ENCODE results near the gene GOLGA2.
"Not testable (repeated sequence)": the region's sequence is repeated elsewhere in the genome, so short reads cannot be mapped to it uniquely, and the experiment has no call there.

GOLGA2 gene

DNA sequence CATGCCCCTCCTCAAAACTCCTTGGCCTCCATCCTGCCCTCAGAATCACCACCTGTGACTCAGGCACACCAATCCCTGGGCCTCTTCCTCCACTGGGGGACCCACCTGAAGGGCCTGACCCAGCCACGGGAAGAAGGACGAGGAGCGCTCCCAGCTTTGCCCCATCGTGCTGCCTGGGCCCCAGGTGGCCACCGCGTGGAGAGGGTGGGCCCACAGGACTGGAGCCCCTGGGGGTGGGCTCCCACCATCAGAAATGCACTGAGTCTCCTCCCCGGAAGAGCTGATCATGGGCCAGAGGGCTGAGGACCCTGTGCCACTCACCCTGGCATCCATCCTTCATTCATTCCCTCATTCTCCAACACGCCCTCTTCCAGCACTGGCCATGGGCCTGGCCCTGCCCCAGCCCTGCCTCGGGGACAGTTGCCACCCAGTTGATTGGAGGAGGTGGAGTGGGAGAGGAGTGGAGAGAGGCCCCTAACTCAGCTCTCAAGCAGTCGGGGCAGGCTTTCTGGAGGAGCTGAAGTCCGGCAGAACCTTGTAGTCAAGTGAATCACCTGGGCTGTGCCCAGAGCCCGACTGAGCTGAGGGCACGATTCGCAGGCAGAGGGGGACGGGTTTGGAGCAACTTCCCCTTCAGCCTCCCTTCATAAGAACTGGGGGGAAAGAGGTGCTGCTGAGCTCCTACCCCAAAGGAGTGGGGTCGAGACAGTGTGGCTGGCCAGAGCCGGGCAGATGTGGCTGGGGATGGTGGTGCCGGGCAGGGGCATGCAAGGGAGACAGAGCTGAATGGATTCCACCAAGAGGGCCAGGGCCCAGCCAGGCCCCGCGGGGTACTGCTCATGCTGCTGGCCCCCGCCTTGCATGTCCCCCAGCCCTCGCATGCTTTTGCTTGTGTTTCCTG is 43.0 kb downstream of the GOLGA2 start:
- TF ChIP-seq ZNF70 (CRISPR knock-in tag; IDR thresholded peaks at IDR 0.05) (no peak), BACH2 (CRISPR knock-in tag; IDR thresholded peaks at IDR 0.05; ENCODE audit: borderline replicate concordance) (no peak), SNAI2 (CRISPR knock-in tag; IDR thresholded peaks at IDR 0.05) (no peak), TCF4 (CRISPR knock-in tag; IDR thresholded peaks at IDR 0.05; ENCODE audit: borderline replicate concordance) (no peak), OSR1 (CRISPR knock-in tag; IDR thresholded peaks at IDR 0.05) (no peak), ZFP30 (CRISPR knock-in tag; IDR thresholded peaks at IDR 0.05) (no peak), RARB (CRISPR knock-in tag; IDR thresholded peaks at IDR 0.05) (no peak), ZNF565 (CRISPR knock-in tag; conservative IDR thresholded peaks at IDR 0.05; ENCODE audit: low read depth) (no peak), GLIS3 (CRISPR knock-in tag; IDR thresholded peaks at IDR 0.05) (no peak), ZC3H10 (CRISPR knock-in tag; IDR thresholded peaks at IDR 0.05) (no peak), ESRRG (CRISPR knock-in tag; IDR thresholded peaks at IDR 0.05) (no peak), TOX (CRISPR knock-in tag; IDR thresholded peaks at IDR 0.05; ENCODE audit: borderline replicate concordance) (no peak)
- TF ChIP-seq, protein P1, sequence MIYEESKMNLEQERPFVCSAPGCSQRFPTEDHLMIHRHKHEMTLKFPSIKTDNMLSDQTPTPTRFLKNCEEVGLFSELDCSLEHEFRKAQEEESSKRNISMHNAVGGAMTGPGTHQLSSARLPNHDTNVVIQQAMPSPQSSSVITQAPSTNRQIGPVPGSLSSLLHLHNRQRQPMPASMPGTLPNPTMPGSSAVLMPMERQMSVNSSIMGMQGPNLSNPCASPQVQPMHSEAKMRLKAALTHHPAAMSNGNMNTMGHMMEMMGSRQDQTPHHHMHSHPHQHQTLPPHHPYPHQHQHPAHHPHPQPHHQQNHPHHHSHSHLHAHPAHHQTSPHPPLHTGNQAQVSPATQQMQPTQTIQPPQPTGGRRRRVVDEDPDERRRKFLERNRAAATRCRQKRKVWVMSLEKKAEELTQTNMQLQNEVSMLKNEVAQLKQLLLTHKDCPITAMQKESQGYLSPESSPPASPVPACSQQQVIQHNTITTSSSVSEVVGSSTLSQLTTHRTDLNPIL (CRISPR knock-in tag; IDR thresholded peaks at IDR 0.05; ENCODE audit: low read depth), result no peak
- TF ChIP-seq, protein P2, sequence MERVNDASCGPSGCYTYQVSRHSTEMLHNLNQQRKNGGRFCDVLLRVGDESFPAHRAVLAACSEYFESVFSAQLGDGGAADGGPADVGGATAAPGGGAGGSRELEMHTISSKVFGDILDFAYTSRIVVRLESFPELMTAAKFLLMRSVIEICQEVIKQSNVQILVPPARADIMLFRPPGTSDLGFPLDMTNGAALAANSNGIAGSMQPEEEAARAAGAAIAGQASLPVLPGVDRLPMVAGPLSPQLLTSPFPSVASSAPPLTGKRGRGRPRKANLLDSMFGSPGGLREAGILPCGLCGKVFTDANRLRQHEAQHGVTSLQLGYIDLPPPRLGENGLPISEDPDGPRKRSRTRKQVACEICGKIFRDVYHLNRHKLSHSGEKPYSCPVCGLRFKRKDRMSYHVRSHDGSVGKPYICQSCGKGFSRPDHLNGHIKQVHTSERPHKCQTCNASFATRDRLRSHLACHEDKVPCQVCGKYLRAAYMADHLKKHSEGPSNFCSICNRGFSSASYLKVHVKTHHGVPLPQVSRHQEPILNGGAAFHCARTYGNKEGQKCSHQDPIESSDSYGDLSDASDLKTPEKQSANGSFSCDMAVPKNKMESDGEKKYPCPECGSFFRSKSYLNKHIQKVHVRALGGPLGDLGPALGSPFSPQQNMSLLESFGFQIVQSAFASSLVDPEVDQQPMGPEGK (CRISPR knock-in tag; IDR thresholded peaks at IDR 0.05; ENCODE audit: borderline replicate concordance), result no peak
- no peak; the same call in 1 of the 3 replicates for ATAC-seq

DNA sequence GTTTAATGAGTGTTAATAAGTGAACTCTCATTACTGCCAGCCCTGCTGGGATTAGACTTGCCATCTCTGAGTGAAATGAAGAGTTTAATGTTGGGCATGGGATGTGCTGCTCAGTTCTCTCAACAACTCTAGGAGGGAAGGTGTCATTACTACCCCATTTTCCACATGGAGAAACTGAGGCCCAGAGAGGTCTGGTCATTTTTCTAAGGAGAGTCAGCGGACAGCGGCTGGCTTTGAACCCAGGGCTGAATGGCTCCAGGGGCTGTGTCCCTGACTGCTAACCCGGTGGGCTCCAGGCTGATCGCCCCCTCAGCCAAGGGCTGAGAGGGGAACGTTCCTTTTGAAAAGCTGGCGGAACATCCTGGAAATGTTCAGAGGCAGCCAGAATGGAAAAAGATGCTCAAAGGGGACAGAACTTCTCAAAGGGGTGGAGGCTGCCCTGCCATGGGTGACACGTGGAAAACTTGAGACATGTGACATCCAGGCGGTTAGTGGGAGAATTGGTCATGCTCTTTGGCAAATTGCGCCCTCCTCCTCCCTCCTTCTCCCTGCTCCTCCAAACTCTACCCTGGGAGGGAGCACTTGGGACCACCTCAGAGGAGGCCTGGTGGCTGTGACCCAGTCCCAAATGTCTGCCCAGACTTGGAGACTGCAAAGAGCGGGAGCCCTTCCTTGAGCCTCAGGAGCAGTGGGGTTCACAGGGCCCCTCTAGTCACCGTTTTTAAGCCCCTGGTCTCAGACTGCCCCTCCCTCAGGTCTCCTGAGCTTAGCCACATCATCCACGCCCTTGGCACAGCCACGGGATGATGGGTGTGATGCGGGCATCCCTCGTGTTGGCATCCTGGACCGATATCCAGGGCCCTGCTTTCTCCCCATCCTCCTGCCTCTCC is 43.9 kb downstream of the GOLGA2 start:
- ATAC-seq, result no peak
- no peak for TF ChIP-seq ZC3H10 (CRISPR knock-in tag; IDR thresholded peaks at IDR 0.05)
- no peak for TF ChIP-seq SNAI2 (CRISPR knock-in tag; IDR thresholded peaks at IDR 0.05)
- TF ChIP-seq ZFP3 (CRISPR knock-in tag; IDR thresholded peaks at IDR 0.05), result no peak
- TF ChIP-seq ESRRG (CRISPR knock-in tag; IDR thresholded peaks at IDR 0.05), result no peak
- no peak for TF ChIP-seq RARB (CRISPR knock-in tag; IDR thresholded peaks at IDR 0.05)
- TF ChIP-seq ISL1 (CRISPR knock-in tag; IDR thresholded peaks at IDR 0.05), result no peak
- TF ChIP-seq ZNF8 (CRISPR knock-in tag; IDR thresholded peaks at IDR 0.05), result no peak
- TF ChIP-seq ZFP30 (CRISPR knock-in tag; IDR thresholded peaks at IDR 0.05), result no peak
- TF ChIP-seq, protein P3, sequence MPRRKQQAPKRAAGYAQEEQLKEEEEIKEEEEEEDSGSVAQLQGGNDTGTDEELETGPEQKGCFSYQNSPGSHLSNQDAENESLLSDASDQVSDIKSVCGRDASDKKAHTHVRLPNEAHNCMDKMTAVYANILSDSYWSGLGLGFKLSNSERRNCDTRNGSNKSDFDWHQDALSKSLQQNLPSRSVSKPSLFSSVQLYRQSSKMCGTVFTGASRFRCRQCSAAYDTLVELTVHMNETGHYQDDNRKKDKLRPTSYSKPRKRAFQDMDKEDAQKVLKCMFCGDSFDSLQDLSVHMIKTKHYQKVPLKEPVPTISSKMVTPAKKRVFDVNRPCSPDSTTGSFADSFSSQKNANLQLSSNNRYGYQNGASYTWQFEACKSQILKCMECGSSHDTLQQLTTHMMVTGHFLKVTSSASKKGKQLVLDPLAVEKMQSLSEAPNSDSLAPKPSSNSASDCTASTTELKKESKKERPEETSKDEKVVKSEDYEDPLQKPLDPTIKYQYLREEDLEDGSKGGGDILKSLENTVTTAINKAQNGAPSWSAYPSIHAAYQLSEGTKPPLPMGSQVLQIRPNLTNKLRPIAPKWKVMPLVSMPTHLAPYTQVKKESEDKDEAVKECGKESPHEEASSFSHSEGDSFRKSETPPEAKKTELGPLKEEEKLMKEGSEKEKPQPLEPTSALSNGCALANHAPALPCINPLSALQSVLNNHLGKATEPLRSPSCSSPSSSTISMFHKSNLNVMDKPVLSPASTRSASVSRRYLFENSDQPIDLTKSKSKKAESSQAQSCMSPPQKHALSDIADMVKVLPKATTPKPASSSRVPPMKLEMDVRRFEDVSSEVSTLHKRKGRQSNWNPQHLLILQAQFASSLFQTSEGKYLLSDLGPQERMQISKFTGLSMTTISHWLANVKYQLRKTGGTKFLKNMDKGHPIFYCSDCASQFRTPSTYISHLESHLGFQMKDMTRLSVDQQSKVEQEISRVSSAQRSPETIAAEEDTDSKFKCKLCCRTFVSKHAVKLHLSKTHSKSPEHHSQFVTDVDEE (CRISPR knock-in tag; IDR thresholded peaks at IDR 0.05), result no peak
- TF ChIP-seq ARNTL (CRISPR knock-in tag; IDR thresholded peaks at IDR 0.05; ENCODE audit: borderline replicate concordance, low read depth), result no peak

DNA sequence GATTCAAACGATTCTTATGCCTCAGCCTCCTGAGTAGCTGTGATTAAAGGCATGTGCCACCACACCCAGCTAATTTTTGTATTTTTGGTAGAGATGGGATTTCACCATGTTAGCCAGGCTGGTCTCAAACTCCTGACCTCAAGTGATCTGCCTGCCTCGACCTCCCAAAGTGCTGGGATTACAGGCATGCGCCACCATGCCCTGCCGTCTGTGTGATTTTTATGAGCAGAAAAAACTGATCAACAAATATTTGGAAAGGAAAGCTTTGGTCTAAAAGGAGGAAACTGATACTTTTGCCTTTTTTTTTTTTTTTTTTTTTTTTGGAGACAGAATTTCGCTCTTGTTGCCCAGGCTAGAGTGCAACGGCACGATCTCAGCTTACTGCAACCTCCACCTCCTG is 44.9 kb downstream of the GOLGA2 start:
- not testable (repeated sequence) for ATAC-seq

DNA sequence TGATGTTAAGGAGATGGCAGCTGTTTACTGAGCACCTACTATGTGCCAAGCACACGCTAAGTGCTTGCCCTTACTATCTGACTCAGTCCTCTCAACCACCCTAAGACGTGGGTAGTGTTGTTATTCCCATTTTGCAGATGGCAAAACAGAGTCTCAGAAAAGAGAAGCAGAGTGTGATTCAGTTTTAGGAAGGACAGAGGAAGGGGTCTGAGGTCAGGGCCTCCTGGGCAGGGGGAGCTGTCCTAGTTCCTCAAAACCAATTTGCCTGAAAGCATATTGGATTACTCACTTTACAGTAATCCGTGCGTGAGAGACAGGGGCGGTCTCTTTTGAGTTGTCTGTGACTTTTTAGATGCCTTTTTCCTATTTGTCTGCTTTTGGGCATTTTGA is 49.4 kb downstream of the GOLGA2 start:
- ATAC-seq, result no peak
- TF ChIP-seq SNAI2 (CRISPR knock-in tag; IDR thresholded peaks at IDR 0.05) (no peak), ESRRG (CRISPR knock-in tag; IDR thresholded peaks at IDR 0.05) (no peak), TOX (CRISPR knock-in tag; IDR thresholded peaks at IDR 0.05; ENCODE audit: borderline replicate concordance) (no peak), OSR1 (CRISPR knock-in tag; IDR thresholded peaks at IDR 0.05) (no peak), ZNF565 (CRISPR knock-in tag; conservative IDR thresholded peaks at IDR 0.05; ENCODE audit: low read depth) (no peak), ZFP30 (CRISPR knock-in tag; IDR thresholded peaks at IDR 0.05) (no peak), CSDC2 (CRISPR knock-in tag; IDR thresholded peaks at IDR 0.05) (no peak), ZC3H10 (CRISPR knock-in tag; IDR thresholded peaks at IDR 0.05) (no peak), ZFP3 (CRISPR knock-in tag; IDR thresholded peaks at IDR 0.05) (no peak), ARNTL (CRISPR knock-in tag; IDR thresholded peaks at IDR 0.05; ENCODE audit: borderline replicate concordance, low read depth) (no peak), ZNF8 (CRISPR knock-in tag; IDR thresholded peaks at IDR 0.05) (no peak), BACH2 (CRISPR knock-in tag; IDR thresholded peaks at IDR 0.05; ENCODE audit: borderline replicate concordance) (no peak)
- TF ChIP-seq, protein P3 (CRISPR knock-in tag; IDR thresholded peaks at IDR 0.05), result no peak
- TF ChIP-seq, protein P1 (CRISPR knock-in tag; IDR thresholded peaks at IDR 0.05; ENCODE audit: low read depth), result no peak
